Neural cell (in vitro differentiated cells): ENCODE data around the gene LDHD.

Experiments
- EP300 ChIP-seq: fragments of 450-650 bp; conservative IDR thresholded peaks from 2 replicates; pipeline ENCODE4 v1.6.1; 2014; ENCODE audit warnings: antibody characterized with exemption, mild to moderate bottlenecking, moderate library complexity; ENCODE audit not compliant: poor library complexity, severe bottlenecking
- EZH2 ChIP-seq: fragments of 200-600, 300-800 bp; shearing (Covaris generic), sonication (generic); IDR thresholded peaks from 2 replicates; pipeline ENCODE4 v1.6.1; 2014; ENCODE audit warnings: antibody characterized with exemption, low read length, borderline replicate concordance, mild to moderate bottlenecking; ENCODE audit not compliant: insufficient read depth, poor library complexity, severe bottlenecking
- MXI1 ChIP-seq: fragments of 450-650 bp; conservative IDR thresholded peaks from 2 replicates; pipeline ENCODE4 v1.6.1; 2014; ENCODE audit warnings: antibody characterized with exemption, mild to moderate bottlenecking; ENCODE audit not compliant: poor library complexity, severe bottlenecking
- TF ChIP-seq, protein P1 (sequence below): fragments of 450-650 bp; IDR thresholded peaks from 2 replicates; pipeline ENCODE4 v1.5.1; 2014; ENCODE audit warnings: antibody characterized with exemption, mild to moderate bottlenecking, moderate library complexity; ENCODE audit not compliant: poor library complexity, severe bottlenecking

DNA sequence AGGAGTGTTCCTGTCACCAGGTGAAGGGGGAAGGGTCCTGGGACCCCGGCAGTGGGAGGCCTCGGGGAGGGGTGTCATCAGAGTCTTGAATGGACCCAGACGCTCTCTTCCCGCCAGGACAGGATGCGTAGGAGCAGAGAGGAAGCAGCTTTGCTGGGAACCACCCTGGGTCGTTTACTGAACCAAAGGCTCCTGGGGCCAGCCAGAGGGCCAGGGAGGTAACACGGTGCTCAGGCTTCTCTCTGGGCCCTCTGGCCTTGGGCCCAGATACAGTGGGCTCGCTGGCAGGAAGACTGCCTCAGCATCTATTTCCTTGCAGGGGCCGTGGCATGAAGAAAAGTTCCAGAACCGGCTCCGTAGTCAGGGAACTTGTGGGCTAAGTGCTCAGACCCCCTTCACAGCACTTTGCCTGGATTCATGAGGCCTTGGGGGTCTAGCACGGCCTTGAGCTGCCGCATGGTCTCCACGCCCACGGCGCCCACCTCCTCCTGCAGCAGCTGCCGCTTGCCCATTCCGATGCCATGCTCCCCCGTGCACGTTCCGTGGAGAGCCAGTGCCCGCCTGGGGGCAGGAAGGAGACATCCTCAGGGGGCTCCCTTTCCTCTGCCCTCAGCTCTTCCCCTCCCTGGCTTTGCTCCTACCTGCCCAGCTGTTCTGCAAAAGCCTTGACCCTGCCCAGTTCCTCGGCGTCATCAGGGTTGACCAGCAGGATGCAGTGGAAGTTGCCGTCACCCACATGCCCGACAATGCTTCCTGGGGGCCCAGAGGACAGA lies 4.4 kb downstream of the LDHD start:
- TF ChIP-seq, protein P1, sequence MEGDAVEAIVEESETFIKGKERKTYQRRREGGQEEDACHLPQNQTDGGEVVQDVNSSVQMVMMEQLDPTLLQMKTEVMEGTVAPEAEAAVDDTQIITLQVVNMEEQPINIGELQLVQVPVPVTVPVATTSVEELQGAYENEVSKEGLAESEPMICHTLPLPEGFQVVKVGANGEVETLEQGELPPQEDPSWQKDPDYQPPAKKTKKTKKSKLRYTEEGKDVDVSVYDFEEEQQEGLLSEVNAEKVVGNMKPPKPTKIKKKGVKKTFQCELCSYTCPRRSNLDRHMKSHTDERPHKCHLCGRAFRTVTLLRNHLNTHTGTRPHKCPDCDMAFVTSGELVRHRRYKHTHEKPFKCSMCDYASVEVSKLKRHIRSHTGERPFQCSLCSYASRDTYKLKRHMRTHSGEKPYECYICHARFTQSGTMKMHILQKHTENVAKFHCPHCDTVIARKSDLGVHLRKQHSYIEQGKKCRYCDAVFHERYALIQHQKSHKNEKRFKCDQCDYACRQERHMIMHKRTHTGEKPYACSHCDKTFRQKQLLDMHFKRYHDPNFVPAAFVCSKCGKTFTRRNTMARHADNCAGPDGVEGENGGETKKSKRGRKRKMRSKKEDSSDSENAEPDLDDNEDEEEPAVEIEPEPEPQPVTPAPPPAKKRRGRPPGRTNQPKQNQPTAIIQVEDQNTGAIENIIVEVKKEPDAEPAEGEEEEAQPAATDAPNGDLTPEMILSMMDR = no peak
- TF ChIP-seq MXI1 = no peak
- no peak for TF ChIP-seq EP300
- no peak for TF ChIP-seq EZH2
